ENCODE measurements around the gene CCDC201.

CCDC201 gene

GRCh38 chr7:45893374-45893995 is 20.6 kb upstream of the CCDC201 start:
- no peak for DNase-seq (ENCODE audit: low spot score)

GRCh38 chr7:45892407-45893035 is 19.6 kb upstream of the CCDC201 start:
- no peak for DNase-seq (ENCODE audit: low spot score)

- DNase-seq (ENCODE audit: low spot score): no peak
Measured at GRCh38 chr7:45891462-45892402, 18.9 kb upstream of the CCDC201 start.

- peak; percentile 74 for DNase-seq (ENCODE audit: low spot score)
Measured at GRCh38 chr7:45890902-45891461, 18.1 kb upstream of the CCDC201 start.

- DNase-seq (ENCODE audit: low spot score): no peak
Measured at GRCh38 chr7:45890125-45890901, 17.4 kb upstream of the CCDC201 start.

DNA sequence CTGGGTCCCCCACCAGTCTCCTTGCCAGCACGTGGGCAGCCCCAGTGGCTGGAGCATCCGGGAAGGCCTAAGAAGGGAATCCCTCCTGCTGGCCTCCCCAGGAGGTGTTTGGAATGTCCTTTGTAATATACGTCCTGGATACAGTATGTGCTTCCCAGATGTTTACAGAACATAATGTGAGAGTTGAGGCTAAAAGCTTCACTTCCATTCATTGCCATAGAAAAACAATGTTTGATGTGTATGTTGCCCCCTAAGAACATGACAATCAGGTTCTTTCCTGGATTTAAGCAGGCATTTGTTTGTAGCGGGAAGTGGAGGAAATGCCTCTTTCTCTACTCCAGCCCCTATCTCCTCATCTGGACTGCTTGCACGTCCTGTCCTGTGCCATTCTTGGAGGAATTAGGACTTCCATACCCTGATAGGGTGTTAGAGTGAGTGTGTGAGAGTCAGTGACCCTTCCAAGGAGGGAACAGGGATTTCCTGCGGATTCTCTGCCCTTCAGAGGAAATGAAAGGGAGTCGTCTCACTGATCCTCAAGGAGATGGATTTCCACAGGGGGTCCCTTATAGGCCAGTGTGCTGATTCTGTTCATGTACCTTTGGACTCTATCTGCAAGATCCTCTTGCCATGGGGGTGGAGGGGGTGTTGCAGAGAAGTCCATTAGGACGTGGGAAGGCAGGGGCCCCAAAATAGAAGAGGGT is 16.6 kb upstream of the CCDC201 start:
- no peak for DNase-seq (ENCODE audit: low spot score)

DNA sequence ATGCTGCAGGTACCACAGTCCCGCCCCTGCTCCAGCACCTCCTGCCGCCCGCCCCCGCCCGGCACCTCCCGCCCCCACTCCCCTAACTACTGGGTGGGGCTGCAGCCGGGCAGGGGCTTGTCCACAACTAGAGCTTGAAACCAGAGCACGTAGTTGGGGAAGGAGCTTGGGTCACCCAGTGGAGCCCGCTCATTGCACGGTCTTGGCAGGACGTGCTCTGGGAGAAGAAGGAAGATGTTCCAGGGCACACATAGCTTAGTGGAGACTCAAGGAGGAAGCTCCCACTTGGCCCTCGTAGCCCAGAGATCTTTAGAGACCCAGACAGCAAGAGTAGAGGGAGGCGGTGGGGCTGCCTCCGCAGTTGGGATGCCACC is 16.1 kb upstream of the CCDC201 start:
- DNase-seq (ENCODE audit: low spot score): no peak

DNA sequence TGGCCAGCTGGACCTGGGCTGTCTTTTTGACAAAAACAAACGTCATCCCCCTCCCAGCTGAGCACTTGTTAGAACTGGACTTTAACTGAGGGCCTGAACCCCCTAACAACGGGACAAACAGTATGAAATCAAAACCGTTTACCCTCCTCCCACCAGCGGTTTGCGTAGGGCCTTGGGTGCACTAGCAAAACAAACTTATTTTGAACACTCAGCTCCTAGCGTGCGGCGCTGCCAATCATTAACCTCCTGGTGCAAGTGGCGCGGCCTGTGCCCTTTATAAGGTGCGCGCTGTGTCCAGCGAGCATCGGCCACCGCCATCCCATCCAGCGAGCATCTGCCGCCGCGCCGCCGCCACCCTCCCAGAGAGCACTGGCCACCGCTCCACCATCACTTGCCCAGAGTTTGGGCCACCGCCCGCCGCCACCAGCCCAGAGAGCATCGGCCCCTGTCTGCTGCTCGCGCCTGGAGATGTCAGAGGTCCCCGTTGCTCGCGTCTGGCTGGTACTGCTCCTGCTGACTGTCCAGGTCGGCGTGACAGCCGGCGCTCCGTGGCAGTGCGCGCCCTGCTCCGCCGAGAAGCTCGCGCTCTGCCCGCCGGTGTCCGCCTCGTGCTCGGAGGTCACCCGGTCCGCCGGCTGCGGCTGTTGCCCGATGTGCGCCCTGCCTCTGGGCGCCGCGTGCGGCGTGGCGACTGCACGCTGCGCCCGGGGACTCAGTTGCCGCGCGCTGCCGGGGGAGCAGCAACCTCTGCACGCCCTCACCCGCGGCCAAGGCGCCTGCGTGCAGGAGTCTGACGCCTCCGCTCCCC is 15.5 kb upstream of the CCDC201 start, which contains the start of gene IGFBP1:
Gene IGFBP1, plus strand, starts transcription at position 304 of the 808 bp plus-strand sequence. Its CDS starts 165 bp downstream, at position 469.
- DNase-seq (ENCODE audit: low spot score): peak; percentile 58

- no peak for DNase-seq (ENCODE audit: low spot score)
Measured at GRCh38 chr7:45886931-45887667, 14.2 kb upstream of the CCDC201 start.

GRCh38 chr7:45885264-45885882 is 12.5 kb upstream of the CCDC201 start:
- no peak for DNase-seq (ENCODE audit: low spot score)

DNA sequence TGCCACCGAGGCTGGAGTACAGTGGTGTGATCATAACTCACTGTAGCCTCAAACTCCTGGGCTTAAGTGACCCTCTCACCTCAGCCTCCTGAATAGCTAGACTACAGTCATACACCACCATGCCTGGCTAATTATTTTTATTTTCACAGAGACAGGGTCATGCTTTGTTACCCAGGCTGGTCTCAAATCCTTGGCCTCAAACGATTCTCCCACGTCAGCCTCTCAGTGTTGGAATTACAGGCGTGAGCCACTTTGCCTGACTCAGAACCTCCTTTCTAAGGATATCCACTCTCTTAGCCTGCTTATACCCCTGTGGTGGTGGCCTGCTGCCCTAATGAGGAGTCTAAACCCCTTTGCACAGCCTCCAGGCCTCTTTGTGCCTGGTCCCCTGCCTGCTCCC is 11.3 kb upstream of the CCDC201 start:
- DNase-seq (ENCODE audit: low spot score): no peak

GRCh38 chr7:45882465-45882810 is 9.6 kb upstream of the CCDC201 start:
- DNase-seq (ENCODE audit: low spot score): no peak

DNA sequence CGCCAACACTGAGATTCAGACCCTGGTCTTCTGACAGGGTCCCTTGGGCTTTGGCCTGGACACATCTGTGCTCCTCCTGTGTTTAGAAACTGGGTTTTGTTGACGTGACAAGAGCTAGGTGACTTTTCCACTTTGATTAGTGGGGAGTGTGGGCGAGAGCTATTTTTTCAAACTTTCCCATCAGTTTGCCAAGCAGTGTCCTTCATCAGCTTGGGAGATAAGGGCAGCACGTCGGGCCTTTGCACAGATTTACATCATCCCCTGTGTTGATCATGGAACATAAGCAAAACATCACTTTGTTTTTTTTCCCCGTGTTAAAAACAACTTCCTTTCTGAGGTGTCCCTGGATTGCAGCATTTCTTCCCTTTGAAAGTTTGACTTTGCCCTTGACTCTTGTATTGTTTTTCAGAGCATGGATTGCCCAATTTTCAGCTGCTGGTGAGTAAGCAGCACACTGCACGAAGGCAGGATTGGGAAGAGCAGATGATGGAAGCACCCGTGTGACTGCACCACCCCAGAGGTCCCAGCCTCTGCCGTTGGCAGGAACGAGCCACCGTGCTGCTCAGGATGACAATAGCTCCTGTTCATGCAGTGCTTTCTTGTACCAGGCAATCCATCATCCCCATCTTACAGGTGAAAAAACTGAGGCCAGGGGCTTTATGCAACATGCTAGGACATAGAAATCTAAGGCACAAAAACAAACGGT is 9.0 kb upstream of the CCDC201 start:
- peak; percentile 83 for DNase-seq (ENCODE audit: low spot score)

DNA sequence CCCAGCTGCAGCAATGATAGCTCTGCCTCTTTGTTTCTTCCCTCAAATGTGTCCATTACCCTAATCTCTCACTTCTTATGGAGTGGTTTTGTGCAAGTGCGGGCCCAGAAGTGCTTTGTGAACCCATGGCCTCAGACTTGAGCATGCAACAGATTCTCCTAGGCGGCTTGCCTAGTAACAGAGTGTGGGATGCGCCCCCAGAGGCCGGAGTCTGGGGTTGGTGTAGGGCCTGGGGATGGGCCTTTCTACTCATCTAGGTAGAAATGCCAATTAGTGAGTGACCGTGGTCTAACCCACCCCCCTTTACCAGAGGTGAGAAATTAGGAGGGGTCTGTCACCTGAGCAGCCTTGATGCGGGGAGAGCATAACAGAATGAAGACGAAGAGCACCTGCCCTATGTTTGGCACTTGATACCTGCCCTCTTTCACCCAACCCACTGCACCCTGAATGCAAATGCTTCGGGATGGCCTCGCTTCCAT is 8.4 kb upstream of the CCDC201 start:
- no peak for DNase-seq (ENCODE audit: low spot score)

GRCh38 chr7:45880433-45880860 is 7.6 kb upstream of the CCDC201 start:
- no peak for DNase-seq (ENCODE audit: low spot score)

GRCh38 chr7:45878457-45879144 is 5.7 kb upstream of the CCDC201 start:
- DNase-seq (ENCODE audit: low spot score): no peak

- DNase-seq (ENCODE audit: low spot score): no peak
Measured at GRCh38 chr7:45876519-45876918, 3.6 kb upstream of the CCDC201 start.
